ENCODE measurements around the gene JMJD6.
A peak's percentile ranks its signal among the peaks of the same experiment; 100 is the strongest.
"Not testable (repeated sequence)": the region's sequence is repeated elsewhere in the genome, so short reads cannot be mapped to it uniquely, and the experiment has no call there.

Gene JMJD6

DNA sequence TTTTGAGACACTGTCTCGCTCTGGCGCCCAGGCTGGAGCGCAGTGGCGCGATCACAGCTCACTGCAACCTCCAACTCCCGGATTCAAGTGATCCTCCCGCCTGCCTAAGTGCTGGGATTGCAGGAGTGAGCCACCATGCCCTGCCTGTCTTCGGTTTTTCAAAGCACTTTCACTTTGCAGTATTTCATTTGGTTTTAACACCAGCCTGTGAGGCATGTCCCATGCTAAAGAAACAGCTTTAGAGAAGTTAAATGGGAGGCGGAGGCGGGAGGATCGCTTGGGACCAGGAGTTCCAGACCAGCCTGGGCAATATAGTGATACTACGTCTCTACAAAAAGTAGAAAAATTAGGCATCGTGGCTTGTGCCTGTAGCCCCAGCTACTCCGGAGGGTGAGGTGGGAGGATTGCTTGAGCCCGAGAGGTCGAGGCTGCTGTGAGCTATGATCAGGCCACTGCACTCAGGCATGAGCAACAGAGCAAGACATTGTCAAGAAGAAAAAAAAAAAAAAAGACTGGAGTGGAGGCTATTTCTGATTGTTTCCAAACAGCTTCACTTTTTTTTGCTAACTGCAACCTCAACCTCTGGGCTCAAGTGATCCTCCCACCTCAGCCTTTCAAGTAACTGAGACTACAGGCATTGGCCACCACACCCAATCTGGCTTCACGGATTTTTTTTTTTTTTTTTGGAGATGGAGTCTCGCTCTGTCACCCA lies 1.5 kb upstream of the JMJD6 start:
- Histone ChIP-seq H3K27me3 (replicated peaks) (no peaks in the 10 kb centered on the region), H3K27ac (peak overlapping the region; percentile 94), H3K36me3 (replicated peaks) (peaks cover 40% of the 10 kb centered on the region), H3K4me3 (ENCODE audit: low read depth, low read length) (peak overlapping the region; percentile 86)
- no peak for DNase-seq
- in situ Hi-C loops (cut with HindIII; ENCODE audit: low pct_ligation_motif_present, low sequenced_read_pairs): no loop called here
- TF ChIP-seq, protein P1, sequence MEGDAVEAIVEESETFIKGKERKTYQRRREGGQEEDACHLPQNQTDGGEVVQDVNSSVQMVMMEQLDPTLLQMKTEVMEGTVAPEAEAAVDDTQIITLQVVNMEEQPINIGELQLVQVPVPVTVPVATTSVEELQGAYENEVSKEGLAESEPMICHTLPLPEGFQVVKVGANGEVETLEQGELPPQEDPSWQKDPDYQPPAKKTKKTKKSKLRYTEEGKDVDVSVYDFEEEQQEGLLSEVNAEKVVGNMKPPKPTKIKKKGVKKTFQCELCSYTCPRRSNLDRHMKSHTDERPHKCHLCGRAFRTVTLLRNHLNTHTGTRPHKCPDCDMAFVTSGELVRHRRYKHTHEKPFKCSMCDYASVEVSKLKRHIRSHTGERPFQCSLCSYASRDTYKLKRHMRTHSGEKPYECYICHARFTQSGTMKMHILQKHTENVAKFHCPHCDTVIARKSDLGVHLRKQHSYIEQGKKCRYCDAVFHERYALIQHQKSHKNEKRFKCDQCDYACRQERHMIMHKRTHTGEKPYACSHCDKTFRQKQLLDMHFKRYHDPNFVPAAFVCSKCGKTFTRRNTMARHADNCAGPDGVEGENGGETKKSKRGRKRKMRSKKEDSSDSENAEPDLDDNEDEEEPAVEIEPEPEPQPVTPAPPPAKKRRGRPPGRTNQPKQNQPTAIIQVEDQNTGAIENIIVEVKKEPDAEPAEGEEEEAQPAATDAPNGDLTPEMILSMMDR (IDR thresholded peaks at IDR 0.05; ENCODE audit: low read depth, low read length, missing control alignments): no peak

DNA sequence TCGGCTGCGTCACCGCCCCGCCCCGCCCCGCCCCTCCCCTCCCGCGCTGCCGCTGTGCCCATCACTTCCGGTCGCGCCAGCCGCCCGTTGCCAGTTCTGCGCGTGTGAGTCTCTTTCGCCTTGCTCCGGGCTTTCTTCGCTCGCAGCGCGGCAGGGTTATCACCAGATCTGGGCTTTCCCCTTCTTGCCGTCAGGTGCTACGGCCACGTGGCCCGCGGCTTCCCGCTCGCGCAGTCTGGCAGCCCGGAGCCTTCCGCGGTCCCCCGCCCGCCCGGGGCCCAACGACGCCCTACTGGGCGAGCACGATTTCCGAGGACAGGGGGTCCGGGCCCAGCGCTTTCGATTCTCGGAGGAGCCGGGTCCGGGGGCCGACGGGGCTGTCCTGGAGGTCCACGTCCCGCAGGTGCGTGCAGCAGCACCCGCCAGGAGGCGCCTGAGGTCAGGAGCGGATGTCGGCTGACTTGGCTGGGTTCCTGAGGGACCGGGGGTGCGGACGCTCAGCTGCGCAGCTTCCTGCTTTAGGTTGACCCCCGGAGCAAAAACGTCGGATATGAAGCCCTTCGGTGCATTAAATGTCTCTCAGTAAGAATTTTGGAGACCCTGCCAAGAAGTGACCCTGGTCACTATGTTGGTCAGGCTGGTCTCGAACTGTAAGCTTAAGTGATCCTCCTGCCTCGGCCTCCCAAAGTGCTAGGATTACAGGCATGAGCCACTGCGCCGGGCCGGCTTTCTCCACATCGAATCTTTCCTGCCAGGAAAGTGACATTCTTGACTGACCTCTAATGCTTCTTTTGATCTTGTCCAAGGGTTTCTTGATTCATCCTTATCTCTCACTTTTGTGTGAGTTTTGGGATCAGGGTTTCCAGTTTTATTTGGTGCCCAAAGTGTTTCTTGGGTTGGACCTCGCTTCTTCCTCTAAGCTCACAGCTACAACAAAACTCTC lies 641 bp upstream of the JMJD6 start, which contains the start of gene METTL23:
METTL23 (plus strand) TSS at position 64 of the 943 bp plus-strand sequence. CDS start 2,872 bp downstream, outside the sequence.
- Histone ChIP-seq H3K27me3 (replicated peaks) (no peaks in the 10 kb centered on the region), H3K27ac (peak within 1 kb of the TSS; percentile 94), H3K4me3 (ENCODE audit: low read depth, low read length) (peak within 1 kb of the TSS; percentile 86), H3K36me3 (replicated peaks) (peaks cover 36% of the 10 kb centered on the region)
- TF ChIP-seq, protein P1 (IDR thresholded peaks at IDR 0.05; ENCODE audit: low read depth, low read length, missing control alignments): peak; percentile 77
- no peak for DNase-seq
- in situ Hi-C loops (cut with HindIII; ENCODE audit: low pct_ligation_motif_present, low sequenced_read_pairs): no loop called here

DNA sequence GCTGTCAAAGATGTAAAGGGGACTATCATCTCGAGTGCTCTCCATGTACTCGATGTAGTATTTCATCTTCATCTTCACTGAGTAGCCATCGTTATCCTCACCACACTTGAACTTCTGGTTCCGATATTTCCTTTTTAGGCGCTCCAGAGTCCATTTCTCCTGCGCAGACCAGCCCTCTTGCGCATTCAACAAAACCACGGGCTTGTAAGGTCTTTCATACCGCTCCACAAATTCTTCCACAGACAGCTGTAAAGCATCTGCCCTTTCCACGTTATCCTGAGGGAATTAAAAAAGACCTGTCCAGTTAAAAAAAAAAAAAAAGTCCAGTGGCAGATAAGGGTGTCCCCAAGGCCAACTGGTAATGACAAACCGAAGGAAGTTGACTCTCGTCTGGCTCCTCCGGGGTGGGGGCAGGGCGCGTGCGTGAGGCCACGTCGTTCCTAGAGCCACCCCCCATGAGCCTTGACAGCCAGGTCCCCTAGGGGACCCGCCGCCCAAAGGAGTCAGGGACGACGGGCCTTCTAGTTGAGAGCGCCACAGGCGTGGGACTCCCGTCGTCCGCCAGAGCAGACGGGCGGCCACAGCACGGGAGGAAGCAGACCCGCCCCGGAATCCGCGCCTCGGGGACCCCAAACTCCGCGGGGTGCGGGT lies 701 bp downstream of the JMJD6 start:
- TF ChIP-seq, protein P1 (IDR thresholded peaks at IDR 0.05; ENCODE audit: low read depth, low read length, missing control alignments): no peak
- DNase-seq: no peak
- Histone ChIP-seq H3K36me3 (replicated peaks) (peaks cover 42% of the 10 kb centered on the region), H3K27ac (peak overlapping the region; percentile 94), H3K4me3 (ENCODE audit: low read depth, low read length) (peak overlapping the region; percentile 86), H3K27me3 (replicated peaks) (no peaks in the 10 kb centered on the region)
- in situ Hi-C loops (cut with HindIII; ENCODE audit: low pct_ligation_motif_present, low sequenced_read_pairs): no loop called here

DNA sequence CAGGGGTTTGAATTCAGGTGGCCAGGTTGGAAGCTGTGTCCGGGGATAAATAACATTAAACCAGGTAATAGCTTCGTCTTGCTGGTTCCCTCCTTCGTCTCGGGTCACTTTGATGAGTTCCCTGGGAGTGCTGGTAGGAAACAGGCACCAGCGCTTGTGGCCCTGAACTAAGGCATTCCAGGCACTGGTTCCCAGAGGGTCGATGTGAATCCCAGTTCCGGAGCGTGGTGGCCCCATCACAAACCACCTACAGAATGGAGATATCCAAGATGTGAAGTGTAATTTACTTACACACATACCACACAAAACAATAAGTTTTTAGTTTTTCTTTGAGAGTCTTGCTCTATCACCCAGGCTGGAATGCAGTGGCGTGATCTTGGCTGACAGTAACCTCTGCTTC lies 2.6 kb downstream of the JMJD6 start:
- no peak for DNase-seq
- no peaks in the 10 kb centered on the region for H3K27me3 ChIP-seq (replicated peaks)
- TF ChIP-seq, protein P1 (IDR thresholded peaks at IDR 0.05; ENCODE audit: low read depth, low read length, missing control alignments): no peak
- H3K27ac ChIP-seq: no peak overlapping the region
- H3K4me3 ChIP-seq (ENCODE audit: low read depth, low read length): no peak overlapping the region
- in situ Hi-C loops (cut with HindIII; ENCODE audit: low pct_ligation_motif_present, low sequenced_read_pairs): no loop called here
- peaks cover 60% of the 10 kb centered on the region for H3K36me3 ChIP-seq (replicated peaks)

DNA sequence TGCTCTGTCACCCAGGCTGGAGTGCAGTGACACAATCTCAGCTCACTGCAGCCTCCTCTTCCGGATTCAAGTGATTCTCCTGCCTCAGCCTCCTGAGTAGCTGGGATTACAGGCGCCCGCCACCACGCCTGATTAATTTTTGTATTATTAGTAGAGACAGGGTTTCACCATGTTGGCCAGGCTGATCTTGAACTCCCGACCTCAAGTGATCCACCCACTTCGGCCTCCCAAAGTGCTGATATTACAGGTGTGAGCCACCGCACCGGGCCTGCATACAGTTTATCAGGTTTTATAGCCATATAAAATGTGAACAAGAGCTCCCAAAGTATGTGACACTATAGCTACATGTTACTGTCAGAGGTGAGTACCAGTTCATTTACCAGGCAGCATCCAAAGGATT lies 3.4 kb downstream of the JMJD6 start:
- in situ Hi-C loops (cut with HindIII; ENCODE audit: low pct_ligation_motif_present, low sequenced_read_pairs); H3K27ac ChIP-seq; H3K27me3 ChIP-seq (replicated peaks); DNase-seq; H3K4me3 ChIP-seq (ENCODE audit: low read depth, low read length): not testable (repeated sequence)
- peaks cover 67% of the 10 kb centered on the region for H3K36me3 ChIP-seq (replicated peaks)

DNA sequence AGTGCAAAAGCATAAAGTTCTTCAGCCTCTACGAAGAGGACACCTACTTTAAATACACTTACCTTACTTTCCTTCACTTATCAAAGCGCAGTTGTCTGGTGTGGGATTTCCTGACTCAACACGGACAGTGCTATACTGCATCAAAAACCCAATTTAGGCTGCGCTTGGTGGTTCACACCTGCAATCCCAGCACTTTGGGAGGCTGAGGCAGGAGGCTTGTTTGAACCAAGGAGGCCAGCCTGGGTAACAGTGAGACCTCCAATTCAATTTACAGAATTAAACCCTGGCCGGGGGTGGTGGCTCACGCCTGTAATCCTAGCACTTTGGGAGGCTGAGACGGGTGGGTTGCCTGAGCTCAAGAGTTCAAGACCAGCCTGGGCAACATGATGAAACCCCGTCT lies 4.1 kb downstream of the JMJD6 start:
- Histone ChIP-seq H3K27ac (no peak overlapping the region), H3K36me3 (replicated peaks) (peaks cover 72% of the 10 kb centered on the region), H3K4me3 (ENCODE audit: low read depth, low read length) (no peak overlapping the region), H3K27me3 (replicated peaks) (no peaks in the 10 kb centered on the region)
- in situ Hi-C loops (cut with HindIII; ENCODE audit: low pct_ligation_motif_present, low sequenced_read_pairs): no loop called here
- DNase-seq: no peak
- TF ChIP-seq, protein P1 (IDR thresholded peaks at IDR 0.05; ENCODE audit: low read depth, low read length, missing control alignments): no peak
